K562 (cell line): ENCODE results near the gene L3MBTL3. TPM values are rescaled to one million over a fixed set of nuclear protein-coding genes. Genes with fewer than 3 reads are reported as not detected.

Experiments
- ATAC-seq: fragments of 200-7000 bp; cut with Tn5 transposase; 3 replicates; pipeline ENCODE4 v1.9.1; 2020; ENCODE audit warnings: moderate library complexity
- BruUV-seq: library from RNA; stranded (reverse); fragments of 400-500 nt; replicated peaks from 2 replicates; lab custom pipeline; 2021; lab: Mats Ljungman, UMichigan
- CTCF ChIA-PET: fragments of 300-600 bp; formaldehyde crosslinking; extraction: SDS; loops from one replicate; lab custom pipeline; 2021; ENCODE audit warnings: low intra/inter-chr PET ratio; lab: Yijun Ruan, JAX
- POLR2A ChIA-PET: fragments of 300-600, 350-650 bp; sonication (Branson Sonifier 250); formaldehyde crosslinking; extraction: SDS; loops from one replicate; lab custom pipeline; 2021; ENCODE audit warnings: antibody characterized with exemption, inconsistent platforms; lab: Yijun Ruan, JAX
- DNase-seq, 4 experiments: peaks; one replicate each; pipeline versions ENCODE4 v3.0.0 to v3.0.0-alpha.2; 2011 to 2018; ENCODE audit warnings: low spot score in 3 of 4, mixed read lengths in 3 of 4; ENCODE audit errors: extremely low read depth in 1 of 4
- FAIRE-seq: peaks from 2 replicates; lab custom pipeline; 2011; peaks lifted over from hg19 to GRCh38; lab: Jason Lieb, UNC
- H2AFZ ChIP-seq: 2 replicates; pipeline ENCODE4 v1.6.0; 2011; ENCODE audit warnings: low read depth, low read length, control low read depth, inconsistent platforms
- H3K27ac ChIP-seq: fragments of 200-600 bp; 3 replicates; pipeline ENCODE4 v1.8.0; 2011; ENCODE audit warnings: low read depth, mild to moderate bottlenecking, control low read depth, inconsistent platforms, low read length, moderate library complexity, mixed read lengths; ENCODE audit errors: extremely low read depth
- H3K27me3 ChIP-seq, 2 experiments: fragments of 300-600 bp in 1 of 2; 2 replicates in 1 of 2; 3 replicates in 1 of 2; pipeline versions ENCODE4 v1.6.0 to v1.8.0; 2011; ENCODE audit warnings: inconsistent platforms in 2 of 2, low read length in 2 of 2, mild to moderate bottlenecking in 1 of 2, mixed read lengths in 1 of 2, moderate library complexity in 1 of 2; ENCODE audit not compliant: control insufficient read depth in 2 of 2, insufficient read depth in 2 of 2
- H3K36me3 ChIP-seq: fragments of 300-600 bp; 3 replicates; pipeline ENCODE4 v1.8.0; 2011; ENCODE audit warnings: mild to moderate bottlenecking, low read length, inconsistent platforms; ENCODE audit not compliant: control insufficient read depth, insufficient read depth
- H3K4me1 ChIP-seq, 2 experiments: fragments of 200-600 bp in 1 of 2; replicated peaks in 1 of 2; 2 replicates in 1 of 2; 3 replicates in 1 of 2; pipeline versions ENCODE4 v1.5.1 to v1.8.0; 2011; ENCODE audit warnings: inconsistent platforms in 2 of 2, low read length in 2 of 2, mild to moderate bottlenecking in 1 of 2, mixed read lengths in 1 of 2, moderate library complexity in 1 of 2; ENCODE audit not compliant: control insufficient read depth in 2 of 2, insufficient read depth in 2 of 2
- H3K4me2 ChIP-seq: 2 replicates; pipeline ENCODE4 v1.6.1; 2011; ENCODE audit warnings: low read length, control low read depth, inconsistent platforms, mixed read lengths; ENCODE audit not compliant: insufficient read depth
- H3K4me3 ChIP-seq: fragments of 200-600 bp; sonication (generic), shearing (Covaris generic); 2 replicates; pipeline ENCODE4 v1.5.1; 2016; ENCODE audit warnings: control low read depth, inconsistent platforms
- H3K79me2 ChIP-seq: fragments of 200-600 bp; 3 replicates; pipeline ENCODE4 v1.8.0; 2011; ENCODE audit warnings: low read length, inconsistent platforms; ENCODE audit not compliant: control insufficient read depth, insufficient read depth
- H3K9ac ChIP-seq, 2 experiments: 2 replicates each; pipeline versions ENCODE4 v1.6.0 to v1.6.1; 2011; ENCODE audit warnings: low read depth in 2 of 2, low read length in 2 of 2, control low read depth in 1 of 2, inconsistent platforms in 1 of 2, mild to moderate bottlenecking in 1 of 2, mixed read lengths in 1 of 2; ENCODE audit not compliant: insufficient read depth in 1 of 2
- H3K9me1 ChIP-seq: one replicate; pipeline ENCODE4 v1.6.0; 2011; ENCODE audit warnings: inconsistent platforms, mild to moderate bottlenecking, low read length, moderate library complexity; ENCODE audit not compliant: control insufficient read depth, insufficient read depth
- H3K9me3 ChIP-seq: replicated peaks from 2 replicates; pipeline ENCODE4 v1.5.1; 2011; ENCODE audit warnings: low read depth, low read length, inconsistent platforms; ENCODE audit not compliant: control insufficient read depth, insufficient read depth
- H4K20me1 ChIP-seq: replicated peaks from 2 replicates; pipeline ENCODE4 v1.6.1; 2011; ENCODE audit warnings: low read length, inconsistent platforms, mixed read lengths; ENCODE audit not compliant: control insufficient read depth, insufficient read depth
- CTBP1 ChIP-seq: fragments of 450-650 bp; IDR thresholded peaks from 2 replicates; pipeline ENCODE4 v1.6.1; 2016; ENCODE audit warnings: borderline replicate concordance
- GABPA ChIP-seq: fragments of 200-800 bp; sonication (Bioruptor generic); conservative IDR thresholded peaks from 2 replicates; pipeline ENCODE4 v1.6.1; 2016; ENCODE audit warnings: low read depth, missing genetic modification characterization, missing compliant biosample characterization
- KAT8 ChIP-seq: fragments of 450-650 bp; IDR thresholded peaks from 2 replicates; pipeline ENCODE4 v1.6.1; 2016; ENCODE audit warnings: low read depth, mild to moderate bottlenecking
- RAD21 ChIP-seq, 2 experiments: fragments of 250-450 bp in 1 of 2; fragments of 450-650 bp in 1 of 2; sonication (Bioruptor Pico) in 1 of 2; formaldehyde crosslinking in 1 of 2; IDR thresholded peaks in 1 of 2; conservative IDR thresholded peaks in 1 of 2; 2 replicates each; pipeline versions ENCODE4 v1.4.0 to v1.8.0; 2020 to 2022; ENCODE audit warnings: mild to moderate bottlenecking in 2 of 2, moderate library complexity in 1 of 2
- WGBS: fragments of 100-300 bp; shearing (Covaris generic); methylation state at CpG from one replicate; pipeline ENCODE4 v1.1.6; 2016; ENCODE audit warnings: low coverage, mixed read lengths; ENCODE audit not compliant: insufficient coverage; ENCODE audit errors: missing lambda C conversion rate; 5-methylcytosine and 5-hydroxymethylcytosine counted together
- in situ Hi-C: fragments of 300-500 bp; cut with MboI; formaldehyde crosslinking; loops from 4 replicates; pipeline ENCODE4 v1.15.0; 2018; ENCODE audit warnings: inconsistent platforms, mixed read lengths
- intact Hi-C: fragments of 100-400 bp; cut with micrococcal nuclease; formaldehyde crosslinking; loops from 2 replicates; pipeline ENCODE4 v1.14.2; 2022
- polyA plus RNA-seq, 8 experiments: library from polyadenylated mRNA; depleted of rRNA in 4 of 8; stranded (reverse) in 5 of 8; unstranded in 3 of 8; fragments of >200 nt; fragmentation: Nextera tagmentation in 2 of 8; fragmentation: Illumina TruSeq in 1 of 8; extraction: Ambion mirVana in 2 of 8; extraction: Trizol in 1 of 8; gene quantifications; 2 replicates each; pipeline versions ENCODE4 v1.2.1 to v1.2.3, GENCODE V29; 2011 to 2014; ENCODE audit warnings: inconsistent platforms in 1 of 8, missing spikeins in 1 of 8
- total RNA-seq, 7 experiments: library from RNA; depleted of rRNA in 6 of 7; stranded (reverse); fragments of >200 nt in 6 of 7; fragmentation: Illumina TruSeq in 2 of 7; extraction: Trizol in 2 of 7; gene quantifications; 2 replicates each; pipeline versions ENCODE4 v1.2.1 to v1.2.3, GENCODE V29; 2011 to 2021; ENCODE audit warnings: low replicate concordance in 1 of 7
- TF ChIP-seq, protein P1 (sequence below): fragments of 450-650 bp; formaldehyde crosslinking; IDR thresholded peaks from 2 replicates; pipeline ENCODE4 v1.4.0; 2020; ENCODE audit warnings: mild to moderate bottlenecking, mixed read lengths
- TF ChIP-seq, protein P2 (sequence below), 3 experiments: IDR thresholded peaks in 2 of 3; conservative IDR thresholded peaks in 1 of 3; 2 replicates each; pipeline ENCODE4 v1.5.1; 2011 to 2012; ENCODE audit warnings: low read length in 3 of 3, mild to moderate bottlenecking in 3 of 3, control low read depth in 2 of 3, improper control_type of control experiment in 1 of 3, inconsistent platforms in 1 of 3, low read depth in 1 of 3, mixed read lengths in 1 of 3, moderate library complexity in 1 of 3; ENCODE audit not compliant: insufficient read depth in 2 of 3

L3MBTL3 gene
- total and polyA plus RNA-seq, 9 of the 15 experiments (the other 6 are each of a cell fraction or from before 2014, with no cell fraction given): 0.83 to 6.9 (median 5.4) TPM

GRCh38 chr6:130076512-130076911 is 58.1 kb downstream of the L3MBTL3 start:
- no peaks in the 10 kb centered on the region for H3K9me3 ChIP-seq
- no peaks in the 10 kb centered on the region for H3K27me3 ChIP-seq
- no peak overlapping the region for H3K9ac ChIP-seq
- intact Hi-C loops: loop anchor here (5.0 kb wide), 1 partner anchor 206 kb away; no protein-coding TSS in a partner anchor
- ChIA-PET POLR2A (no interaction called here), CTCF (no interaction called here)
- WGBS: 18% methylated on average over 2 of the region's 2 CpGs
- DNase-seq (peak in 1 of 4 experiments; percentile 4), FAIRE-seq (no peak), ATAC-seq (no peak)
- BruUV-seq: no TSS peak
- H3K79me2 ChIP-seq: no peaks in the 10 kb centered on the region
- no peaks in the 10 kb centered on the region for H3K4me1 ChIP-seq
- H3K27ac ChIP-seq: no peak overlapping the region
- no peak overlapping the region for H3K4me3 ChIP-seq
- in situ Hi-C loops: no loop called here
- no peaks in the 10 kb centered on the region for H4K20me1 ChIP-seq
- H3K4me2 ChIP-seq: no peak overlapping the region
- no peak for TF ChIP-seq KAT8
- TF ChIP-seq CTBP1: no peak
- TF ChIP-seq GABPA: no peak
- TF ChIP-seq, protein P1, sequence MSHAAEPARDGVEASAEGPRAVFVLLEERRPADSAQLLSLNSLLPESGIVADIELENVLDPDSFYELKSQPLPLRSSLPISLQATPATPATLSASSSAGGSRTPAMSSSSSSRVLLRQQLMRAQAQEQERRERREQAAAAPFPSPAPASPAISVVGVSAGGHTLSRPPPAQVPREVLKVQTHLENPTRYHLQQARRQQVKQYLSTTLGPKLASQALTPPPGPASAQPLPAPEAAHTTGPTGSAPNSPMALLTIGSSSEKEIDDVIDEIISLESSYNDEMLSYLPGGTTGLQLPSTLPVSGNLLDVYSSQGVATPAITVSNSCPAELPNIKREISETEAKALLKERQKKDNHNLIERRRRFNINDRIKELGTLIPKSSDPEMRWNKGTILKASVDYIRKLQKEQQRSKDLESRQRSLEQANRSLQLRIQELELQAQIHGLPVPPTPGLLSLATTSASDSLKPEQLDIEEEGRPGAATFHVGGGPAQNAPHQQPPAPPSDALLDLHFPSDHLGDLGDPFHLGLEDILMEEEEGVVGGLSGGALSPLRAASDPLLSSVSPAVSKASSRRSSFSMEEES (CRISPR knock-in tag): no peak
- peak; percentile 39 to 42; a peak in 3 of 4 replicates for TF ChIP-seq RAD21 (CRISPR knock-in tag; conservative IDR thresholded peaks at IDR 0.05 in 1 of 2, IDR thresholded peaks at IDR 0.05 in 1 of 2)
- TF ChIP-seq, protein P2, sequence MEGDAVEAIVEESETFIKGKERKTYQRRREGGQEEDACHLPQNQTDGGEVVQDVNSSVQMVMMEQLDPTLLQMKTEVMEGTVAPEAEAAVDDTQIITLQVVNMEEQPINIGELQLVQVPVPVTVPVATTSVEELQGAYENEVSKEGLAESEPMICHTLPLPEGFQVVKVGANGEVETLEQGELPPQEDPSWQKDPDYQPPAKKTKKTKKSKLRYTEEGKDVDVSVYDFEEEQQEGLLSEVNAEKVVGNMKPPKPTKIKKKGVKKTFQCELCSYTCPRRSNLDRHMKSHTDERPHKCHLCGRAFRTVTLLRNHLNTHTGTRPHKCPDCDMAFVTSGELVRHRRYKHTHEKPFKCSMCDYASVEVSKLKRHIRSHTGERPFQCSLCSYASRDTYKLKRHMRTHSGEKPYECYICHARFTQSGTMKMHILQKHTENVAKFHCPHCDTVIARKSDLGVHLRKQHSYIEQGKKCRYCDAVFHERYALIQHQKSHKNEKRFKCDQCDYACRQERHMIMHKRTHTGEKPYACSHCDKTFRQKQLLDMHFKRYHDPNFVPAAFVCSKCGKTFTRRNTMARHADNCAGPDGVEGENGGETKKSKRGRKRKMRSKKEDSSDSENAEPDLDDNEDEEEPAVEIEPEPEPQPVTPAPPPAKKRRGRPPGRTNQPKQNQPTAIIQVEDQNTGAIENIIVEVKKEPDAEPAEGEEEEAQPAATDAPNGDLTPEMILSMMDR (IDR thresholded peaks at IDR 0.05 in 2 of 3, conservative IDR thresholded peaks at IDR 0.05 in 1 of 3; ENCODE audit: insufficient read depth in 2 of 3, low read depth in 1 of 3, low read length in 3 of 3): peak in 1 of 3 experiments; percentile 37; a peak in 2 of 6 replicates
- TF ChIP-seq, all 486 proteins: peak for 2
- Histone ChIP-seq H3K36me3 (no peaks in the 10 kb centered on the region), H3K9me1 (no peaks in the 10 kb centered on the region), H2AFZ (no peak overlapping the region)
